HL-60/S4 treated with phorbol 12-myristate 13-acetate at 8.2 ng/mL for 4 days and 3 days (cell line): ENCODE results near the gene PRR7.

ENCODE experiments used
- in situ Hi-C: fragments of 300-500 bp; cut with MboI; formaldehyde crosslinking; loops from 2 replicates; pipeline ENCODE4 v1.15.0; 2022; ENCODE audit warnings: low sequenced_read_pairs

PRR7 gene

DNA sequence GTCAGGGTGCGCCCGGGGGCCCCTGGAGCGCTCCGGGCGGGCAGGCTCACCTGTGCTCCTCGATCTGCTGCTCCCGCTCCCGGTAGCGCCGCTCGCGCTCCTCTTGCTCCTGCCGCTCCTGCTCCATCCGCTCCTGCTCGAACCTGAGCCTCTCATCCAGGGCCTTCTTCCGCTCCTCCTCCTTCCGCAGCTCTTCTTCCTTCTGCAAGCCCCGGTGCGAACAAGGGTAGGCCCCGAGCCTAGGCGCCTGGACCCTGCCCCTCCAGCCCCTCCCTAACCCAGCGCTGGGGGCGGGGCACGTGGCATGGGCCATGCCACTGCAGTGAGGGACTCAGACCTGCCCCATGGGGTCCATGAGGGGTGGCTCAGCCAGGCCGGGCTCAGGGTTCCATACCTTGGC lies 20.2 kb downstream of the PRR7 start:
- in situ Hi-C loops, result no loop called here

DNA sequence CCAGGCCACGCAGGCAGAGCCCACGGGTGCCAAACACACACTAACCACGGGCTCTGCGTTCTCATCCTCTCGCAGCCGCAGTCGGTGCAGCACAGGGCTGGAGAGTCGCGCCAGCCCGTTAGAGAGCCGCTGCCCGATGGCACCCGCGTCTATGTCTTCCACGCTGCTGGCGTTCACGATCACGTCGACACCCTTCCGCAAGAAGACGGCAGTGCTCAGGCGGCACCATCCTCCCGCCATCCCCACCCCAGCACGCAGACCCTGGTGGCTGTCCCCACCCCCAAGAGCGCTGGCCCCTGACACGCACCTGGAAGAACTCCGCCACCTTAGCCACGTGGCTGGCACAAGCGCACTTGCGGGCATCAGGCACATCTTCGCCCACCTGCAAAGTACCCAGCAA lies 20.8 kb downstream of the PRR7 start:
- in situ Hi-C loops, result no loop called here

DNA sequence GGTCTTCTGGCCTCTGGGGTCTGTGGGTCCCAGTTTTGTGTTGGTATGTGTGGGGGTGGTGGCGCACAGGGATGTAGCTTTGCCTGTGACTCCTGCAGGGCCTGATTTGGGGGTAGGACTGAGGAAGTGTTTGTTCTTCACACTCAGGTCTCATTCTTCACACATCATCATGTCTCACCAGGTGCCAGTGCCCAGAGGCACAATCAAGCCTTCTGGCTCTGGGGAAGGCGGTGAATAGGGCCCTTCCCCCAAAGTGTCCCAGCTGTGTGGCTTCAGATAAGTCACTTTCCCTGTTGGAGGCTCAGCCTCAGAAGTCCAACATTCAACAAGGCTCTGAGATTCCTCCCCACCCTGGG lies 21.7 kb downstream of the PRR7 start:
- in situ Hi-C loops, result no loop called here

DNA sequence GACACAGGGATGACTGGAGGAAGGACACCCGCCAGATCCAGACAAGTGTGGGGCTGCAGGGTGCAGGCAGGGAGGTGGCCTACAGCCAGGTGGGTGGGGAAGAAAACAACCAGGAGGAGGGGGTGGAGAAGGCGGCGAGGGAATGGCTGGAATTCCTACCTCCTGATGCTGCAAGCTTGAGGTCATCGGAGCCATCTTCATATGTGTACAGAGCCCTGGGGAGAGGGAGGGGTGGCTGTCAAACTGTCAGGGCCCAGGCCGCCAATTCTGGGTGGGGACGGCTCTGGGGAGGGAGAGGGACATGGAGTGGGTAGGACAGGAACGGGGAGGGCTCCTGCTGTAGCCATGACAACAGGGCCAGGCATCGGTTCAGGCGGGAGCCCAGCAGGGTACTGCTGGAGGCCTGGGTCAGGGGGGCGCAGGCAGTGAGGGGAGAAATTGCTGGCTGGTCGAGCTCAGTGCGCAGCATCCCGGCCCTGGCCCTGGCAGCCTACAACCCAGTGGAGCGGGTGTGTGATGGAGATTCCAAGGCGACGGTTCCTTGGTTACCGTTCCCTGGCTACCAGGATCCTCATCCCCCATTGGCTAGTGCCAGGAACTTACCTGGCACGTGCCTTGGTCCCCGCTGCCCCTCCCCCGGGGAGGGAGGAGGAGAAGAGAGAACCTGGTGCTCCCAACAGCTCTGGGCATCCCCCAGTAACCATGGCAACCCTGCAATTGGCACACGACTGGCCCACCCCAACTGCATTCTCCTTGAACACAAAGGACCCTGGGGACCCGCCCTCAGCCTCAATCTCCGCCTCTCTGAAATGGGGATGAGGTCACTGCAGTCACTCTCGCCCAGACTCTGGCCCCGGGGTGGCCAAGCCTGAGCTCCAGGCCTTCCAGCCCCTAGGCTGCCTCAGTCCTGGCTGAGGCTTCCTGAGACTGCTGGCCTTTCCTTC lies 22.3 kb downstream of the PRR7 start:
- in situ Hi-C loops, result no loop called here

DNA sequence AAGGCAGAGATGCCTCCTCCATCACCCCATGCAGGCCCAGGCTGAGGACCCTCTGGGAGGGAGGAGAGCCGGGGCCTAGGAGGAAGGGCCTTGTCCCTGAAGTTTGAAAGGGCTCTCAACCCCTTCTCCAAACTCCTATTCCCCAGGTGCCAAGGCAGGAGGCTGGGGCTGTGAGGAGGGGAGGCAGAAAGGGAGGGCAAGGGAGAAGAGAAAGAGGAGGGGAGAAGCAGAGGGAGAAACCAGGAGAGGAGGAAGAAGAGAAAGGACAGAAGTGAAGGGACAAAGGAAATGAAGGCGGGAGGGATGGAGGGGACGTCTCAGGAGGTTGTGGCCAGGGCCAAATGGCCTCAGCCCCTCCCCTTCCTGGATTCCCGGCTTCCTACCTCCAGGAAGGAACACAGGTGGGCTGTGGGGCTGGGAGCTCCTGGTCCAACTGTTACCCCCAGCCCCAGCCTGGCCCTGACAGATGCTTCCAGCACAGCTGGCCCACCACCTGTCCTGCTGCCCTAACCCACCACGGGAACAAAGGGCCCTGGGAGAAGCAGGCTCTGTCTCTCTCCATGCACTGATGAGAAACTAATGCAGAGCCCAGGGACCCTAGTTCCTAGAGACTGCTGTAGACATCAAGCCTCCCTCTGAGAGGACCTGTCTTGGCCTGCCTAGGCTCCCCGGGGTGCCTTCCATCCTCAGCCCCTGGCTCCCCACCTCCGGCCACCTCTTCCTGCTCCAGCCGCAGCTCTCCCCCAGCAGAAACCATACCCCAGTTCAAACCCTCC lies 23.3 kb downstream of the PRR7 start:
- in situ Hi-C loops, result no loop called here

DNA sequence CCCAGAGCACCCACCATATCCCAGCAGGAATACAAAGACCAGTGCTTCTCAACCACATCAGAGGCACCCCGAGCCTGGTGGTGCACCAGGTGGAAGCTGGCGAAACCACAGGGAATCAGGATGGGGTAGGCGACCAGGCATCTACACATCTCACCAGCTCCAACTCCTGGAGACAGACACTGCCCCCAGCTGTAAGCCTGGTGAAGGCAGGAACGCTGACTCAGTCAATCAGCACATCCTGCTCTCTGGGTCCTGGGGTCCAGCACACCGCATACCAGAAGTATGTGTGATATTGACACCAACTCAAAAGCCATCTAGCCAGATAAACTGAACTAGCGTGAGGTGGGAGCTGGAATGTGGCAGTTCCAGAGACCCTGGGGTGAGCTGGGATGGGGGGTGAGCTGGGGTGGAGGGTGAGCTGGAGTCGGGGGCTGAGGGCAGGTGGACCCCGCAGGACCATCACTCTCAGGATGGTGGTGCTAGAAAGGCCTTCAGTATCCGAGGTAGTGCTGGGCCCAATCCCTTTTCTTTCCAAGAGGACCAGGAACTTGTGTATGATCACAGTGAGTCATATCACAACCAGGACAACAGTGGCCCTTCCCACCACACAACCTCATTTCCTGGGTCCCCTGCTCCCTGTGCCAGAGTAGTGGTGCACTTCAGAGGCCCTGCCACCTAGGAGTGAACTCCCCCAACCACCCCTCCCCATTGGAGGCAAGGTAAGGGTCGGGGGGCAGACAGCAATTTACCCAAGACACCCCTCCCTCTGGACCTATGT lies 24.3 kb downstream of the PRR7 start:
- in situ Hi-C loops, result no loop called here

DNA sequence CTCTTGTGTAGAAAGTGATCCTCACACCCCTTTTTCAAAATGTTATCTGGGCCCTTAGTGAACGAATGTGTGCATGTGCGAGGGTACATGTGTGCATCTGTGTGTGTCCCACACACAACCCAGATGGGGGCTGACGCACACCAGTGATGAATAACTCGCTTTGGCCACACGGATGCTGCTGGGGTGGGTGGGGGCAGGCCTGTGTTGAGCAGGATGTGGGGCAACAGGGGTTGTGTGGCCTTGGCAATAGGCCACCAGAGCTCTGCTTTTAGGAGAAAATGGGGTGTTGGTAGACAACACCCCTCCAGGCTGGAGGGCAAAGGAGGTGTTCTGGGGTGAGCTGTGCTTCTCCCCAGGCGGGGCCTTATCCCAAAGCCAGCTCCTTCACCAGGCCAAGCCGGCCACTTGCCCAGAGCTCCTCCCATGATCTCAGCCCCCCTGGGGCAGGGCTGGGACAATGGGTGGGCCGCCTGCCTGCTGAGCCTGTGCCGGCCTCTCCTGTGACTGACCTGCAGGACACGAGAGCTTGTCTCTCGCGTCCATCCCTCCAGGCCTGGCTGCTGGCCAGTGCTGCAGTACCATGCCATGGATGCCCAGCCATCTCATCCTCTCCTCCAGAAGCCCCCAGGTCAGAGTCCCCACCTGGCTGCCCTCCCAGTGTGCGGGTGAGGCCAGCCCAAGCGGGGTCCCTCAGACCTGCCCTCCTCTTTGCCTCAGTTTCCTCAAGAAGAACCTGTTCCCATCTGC lies 25.2 kb downstream of the PRR7 start:
- in situ Hi-C loops, result no loop called here

DNA sequence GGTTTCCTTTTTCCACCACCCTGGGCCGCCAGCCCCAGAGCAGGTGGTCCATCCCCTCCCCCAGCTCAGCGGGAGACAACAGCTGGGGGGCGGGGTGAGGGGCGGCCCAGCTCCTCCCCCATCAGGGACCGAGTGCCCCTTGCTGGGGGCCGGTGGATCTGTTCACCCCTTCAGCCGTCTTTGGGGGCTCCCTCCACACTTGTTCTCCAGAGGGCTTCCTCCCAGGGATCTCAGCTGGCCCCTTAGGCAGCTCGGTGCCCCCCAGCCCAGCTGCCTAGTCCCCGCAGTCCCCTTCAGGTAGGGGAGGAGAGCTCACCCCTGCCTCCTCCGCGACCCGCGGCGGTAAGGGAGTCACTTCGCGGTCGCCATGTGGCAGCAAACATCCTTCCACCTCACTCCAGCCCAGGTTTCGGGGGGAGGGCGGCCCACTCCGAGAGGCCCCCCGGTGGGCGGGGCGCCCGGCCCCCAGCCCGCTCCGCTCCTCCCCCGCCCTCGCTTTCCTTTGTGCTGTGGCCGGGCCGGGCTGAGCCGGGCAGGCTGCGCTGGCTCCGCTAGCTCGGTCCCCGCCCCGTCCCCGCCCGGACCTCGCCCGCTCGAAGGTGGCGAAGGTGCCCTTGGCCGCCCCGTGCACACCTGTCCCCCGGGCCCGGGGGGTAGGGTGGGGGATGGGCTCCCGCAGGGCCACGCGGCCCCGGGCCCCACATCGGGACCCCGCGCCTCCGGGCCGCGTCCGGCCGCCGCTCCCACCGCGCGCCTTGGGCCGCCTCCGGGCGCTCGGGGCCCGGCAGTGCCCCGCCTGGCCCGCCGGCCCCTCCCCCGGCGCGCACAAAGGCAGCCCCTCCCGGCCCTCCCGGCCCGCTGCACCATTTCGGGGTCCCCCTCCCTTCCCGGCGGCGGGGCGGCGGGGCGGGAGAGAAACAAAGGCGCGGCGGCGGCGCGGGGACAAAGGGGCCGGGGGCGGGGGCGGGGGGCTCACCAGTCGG lies 26.1 kb downstream of the PRR7 start:
- in situ Hi-C loops, result no loop called here

DNA sequence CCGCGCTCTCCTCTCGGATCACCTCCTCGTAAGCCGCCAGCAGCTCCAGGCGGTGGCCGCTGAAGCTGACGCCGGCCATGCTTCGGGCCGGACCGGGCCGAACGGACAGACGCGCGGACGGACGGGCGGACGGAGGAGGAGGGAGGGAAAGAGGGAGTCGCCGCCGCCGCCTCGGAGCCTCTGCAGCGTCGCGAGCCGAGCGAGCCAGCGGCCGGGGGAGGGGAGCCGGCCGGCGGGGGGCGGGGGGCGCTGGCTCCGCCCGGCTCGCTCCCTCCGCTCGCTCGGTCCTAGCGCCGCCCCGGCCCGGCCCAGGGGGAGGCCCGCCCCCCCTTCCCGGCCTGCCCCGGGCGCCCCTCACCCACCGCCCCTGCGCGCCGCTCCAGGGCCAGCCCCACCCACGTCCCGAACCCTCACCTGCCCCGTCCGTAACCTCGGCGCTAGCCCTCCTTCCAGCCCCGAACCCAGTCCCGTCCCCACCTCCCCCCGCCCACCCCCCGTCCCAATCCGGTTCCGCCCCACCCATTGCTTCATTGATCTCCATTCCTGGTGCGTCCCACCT lies 26.9 kb downstream of the PRR7 start, which contains the start of gene DBN1:
TSS of gene DBN1 (minus strand) at position 192 of the 559 bp plus-strand sequence. CDS start at position 79, 113 bp downstream.
- in situ Hi-C loops, result no loop called here

DNA sequence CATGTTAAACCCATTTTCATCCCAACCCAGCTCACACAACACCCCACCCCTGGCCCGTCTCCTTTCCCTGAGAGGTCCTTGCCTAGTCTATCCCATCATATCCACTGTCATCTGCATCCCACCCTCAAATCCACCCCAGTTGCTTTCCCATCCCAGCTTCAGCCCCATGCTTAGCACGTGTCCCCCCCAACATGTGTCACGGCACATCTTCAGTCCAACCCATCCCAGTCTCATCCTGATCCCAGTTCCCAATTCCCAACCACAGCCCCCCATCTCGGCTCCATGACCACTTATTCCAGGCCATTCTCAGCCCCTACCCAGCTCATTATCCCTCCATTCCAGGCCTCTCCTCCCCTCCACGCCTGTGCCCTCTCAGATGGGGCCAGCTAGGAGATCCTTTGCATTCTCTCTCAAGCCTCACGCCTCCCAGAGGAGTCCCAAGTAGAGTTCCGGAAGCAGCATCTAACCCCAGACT lies 27.4 kb downstream of the PRR7 start:
- in situ Hi-C loops, result no loop called here

DNA sequence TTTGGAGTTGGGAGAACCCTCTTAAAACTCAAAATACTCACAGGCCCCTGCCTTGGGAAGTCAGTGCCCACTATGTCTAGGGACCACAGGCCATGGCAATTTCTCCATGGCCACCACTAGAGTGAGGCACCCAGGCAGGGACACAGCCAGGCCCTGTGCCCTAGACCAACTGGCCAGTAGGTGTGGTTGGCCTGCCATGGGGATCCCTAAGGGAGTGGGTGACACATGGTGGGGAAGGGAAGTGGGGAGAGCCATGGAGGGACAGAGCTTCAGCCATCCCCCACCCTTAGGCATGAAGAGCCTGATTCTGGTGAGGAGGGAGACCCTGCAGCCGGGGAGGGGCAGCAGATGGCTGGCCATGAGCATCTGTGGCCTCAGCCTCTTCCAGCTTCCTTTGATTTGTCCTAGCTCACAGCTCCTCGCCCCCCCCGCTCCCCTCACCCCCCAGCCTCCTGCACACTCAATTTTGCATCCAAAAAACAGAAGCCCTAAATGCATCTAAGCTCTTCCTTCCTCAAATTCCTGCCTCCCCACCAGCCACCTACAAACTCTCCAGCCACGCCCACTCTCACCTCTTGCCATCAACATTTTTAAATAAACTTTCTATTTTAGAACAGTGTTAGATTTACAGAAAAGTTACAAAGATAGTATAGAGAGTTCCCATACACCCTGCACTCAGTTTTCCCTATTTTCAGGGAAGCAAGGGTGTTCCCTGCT lies 28.4 kb downstream of the PRR7 start:
- in situ Hi-C loops, result no loop called here

DNA sequence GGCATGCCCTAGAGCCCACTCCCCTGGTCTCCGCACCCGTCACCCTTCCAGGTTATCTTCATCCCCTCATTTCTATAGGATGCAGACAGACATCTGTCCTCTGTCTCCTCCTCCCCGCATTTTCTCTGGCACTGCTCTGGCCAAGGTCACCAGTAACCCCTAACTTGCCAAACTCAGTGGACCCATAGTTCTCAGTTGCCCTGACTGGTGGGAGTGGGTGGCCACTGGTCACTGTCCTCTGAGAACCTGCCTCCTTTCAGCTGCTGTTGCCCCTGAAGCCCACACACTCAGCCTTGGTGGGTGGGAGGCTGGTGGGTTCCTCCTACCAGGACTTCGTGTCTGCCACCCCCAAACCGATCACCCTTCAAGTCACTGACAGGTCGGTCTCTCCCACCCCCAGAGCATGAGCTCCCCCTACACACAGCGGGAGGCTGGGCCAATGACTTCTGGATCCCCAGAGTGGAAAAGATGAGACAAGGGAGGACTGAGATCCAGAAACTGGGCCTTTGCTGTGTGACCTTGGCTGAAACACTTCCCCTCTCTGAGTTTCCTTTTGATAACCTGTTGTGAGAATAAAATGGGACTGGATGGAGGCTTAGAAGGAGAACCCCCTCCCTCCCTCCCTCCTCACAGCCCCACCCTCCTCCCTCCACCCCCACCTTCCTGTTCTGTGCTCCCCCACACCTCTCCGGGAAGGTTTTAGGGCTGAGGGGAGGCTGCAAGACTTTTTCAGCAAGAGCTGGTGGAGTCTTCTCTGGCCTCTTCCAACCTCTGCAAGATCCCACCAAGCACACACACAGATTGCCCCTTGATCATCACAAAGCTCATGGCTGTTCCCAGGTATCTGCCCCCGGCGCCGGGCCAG lies 29.2 kb downstream of the PRR7 start:
- in situ Hi-C loops, result no loop called here

DNA sequence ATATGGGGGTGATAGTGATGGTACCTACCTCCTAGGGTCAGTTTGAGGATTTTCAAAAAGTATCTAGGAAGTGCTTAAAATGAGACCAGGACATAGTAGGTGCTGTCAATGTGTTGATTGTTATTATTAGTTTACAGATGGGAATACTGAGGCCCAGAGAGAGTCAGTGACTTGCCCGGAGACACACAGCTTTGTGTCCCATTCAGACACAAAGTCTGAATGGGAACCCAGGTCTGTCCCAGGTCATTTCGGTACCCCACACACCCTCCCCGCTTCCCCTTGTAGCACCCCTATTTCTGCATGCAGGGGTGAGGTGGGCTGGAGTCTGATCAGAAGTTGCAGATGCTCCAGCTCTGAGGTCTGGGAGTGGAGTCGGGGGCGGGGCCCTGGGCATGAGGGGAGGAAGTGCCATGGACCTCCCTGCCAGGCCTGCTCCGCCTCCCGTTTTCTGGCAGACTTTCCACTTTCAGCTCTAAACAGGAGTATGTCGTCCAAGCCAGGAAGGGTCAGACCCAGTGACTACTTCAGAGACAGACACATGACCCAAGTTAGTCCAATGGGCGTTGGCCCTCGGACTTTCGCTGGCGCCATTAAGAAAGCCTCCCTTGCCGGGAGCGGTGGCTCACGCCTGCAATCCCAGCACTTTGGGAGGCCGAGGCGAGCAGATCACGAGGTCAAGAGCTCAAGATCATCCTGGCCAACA lies 30.1 kb downstream of the PRR7 start:
- in situ Hi-C loops, result no loop called here

DNA sequence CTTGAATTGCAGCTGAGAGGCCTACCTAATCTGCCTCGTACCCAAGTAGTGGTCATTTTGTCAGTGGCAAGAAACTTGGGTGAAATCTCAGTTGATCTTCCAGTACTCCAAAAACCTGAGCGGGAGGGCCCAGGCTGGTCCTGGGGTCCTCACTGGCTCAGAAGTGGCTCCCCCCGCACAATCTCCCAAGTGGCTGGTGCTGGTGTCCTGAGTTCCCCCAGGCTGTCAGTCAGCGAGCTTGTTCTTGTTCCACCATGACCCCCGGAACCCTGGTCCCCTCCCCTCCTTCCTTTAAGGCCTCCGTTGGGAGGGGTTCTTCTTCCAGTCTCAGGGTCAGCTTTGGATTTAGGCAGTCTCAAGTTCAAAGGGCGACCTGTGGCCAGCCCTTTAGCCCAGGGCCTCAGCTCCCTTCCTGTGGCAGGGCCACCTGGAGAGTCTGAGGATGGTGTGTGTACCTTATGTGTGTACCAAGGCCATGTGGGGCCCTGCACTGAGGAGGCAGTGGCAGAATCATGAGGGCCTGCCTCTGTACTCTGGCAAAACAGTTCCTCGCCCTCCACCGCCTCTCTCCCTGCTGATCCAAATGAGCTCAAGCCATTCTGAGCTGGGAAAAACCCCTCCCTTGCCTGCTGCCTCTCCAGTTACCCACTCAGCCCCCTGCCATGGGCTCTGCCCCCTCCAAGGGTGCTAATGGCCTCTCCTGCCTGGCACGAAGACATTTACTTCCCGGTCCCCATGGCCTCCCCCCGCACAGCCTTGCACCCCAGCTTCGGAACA lies 31.3 kb downstream of the PRR7 start:
- in situ Hi-C loops, result no loop called here

DNA sequence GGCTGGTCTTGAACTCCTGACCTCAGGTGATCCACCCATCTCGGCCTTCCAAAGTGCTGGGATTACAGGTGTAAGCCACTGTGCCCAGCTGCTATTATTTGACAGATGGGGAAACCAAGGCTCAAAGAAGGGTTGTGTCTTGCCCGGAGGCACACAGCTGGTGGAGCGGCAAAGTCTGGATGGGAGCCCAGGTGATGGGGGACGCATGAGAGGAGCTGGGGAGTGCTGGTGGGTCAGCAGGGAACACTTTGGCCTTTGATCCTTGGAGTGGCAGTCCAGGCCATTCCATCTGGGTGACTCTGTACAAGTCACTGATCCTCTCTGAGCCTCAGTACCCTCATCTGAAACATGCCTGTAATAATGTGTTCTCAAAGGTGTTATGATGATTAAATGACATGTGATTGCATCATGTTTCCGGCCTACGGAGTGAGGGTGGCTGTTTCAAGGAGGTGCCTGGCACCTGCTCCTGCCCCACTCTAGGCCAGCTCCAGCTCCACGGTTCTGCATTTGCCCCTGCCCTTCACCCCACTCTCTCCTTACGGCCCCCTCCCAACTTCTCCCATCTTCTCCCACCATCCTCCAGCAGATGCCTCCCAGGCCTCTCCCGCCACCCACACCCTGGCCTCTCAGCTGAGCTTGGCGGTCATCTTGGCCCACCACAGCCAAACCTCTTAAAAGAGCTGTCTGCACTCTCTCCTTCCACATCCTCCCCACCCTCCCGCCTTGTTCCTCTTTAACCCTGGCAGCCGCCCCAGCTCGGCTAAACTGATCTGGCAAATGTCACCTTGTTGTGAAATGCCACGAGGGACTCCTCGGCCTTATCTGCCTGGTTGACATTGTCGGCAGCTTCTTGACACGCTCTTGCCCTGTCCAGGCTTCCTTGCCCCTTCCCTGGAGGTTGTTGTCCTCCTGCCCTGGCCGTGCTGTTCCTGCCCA lies 32.4 kb downstream of the PRR7 start:
- in situ Hi-C loops, result no loop called here
